ENCODE results near the gene SIRT3.

The SIRT3 gene

DNA sequence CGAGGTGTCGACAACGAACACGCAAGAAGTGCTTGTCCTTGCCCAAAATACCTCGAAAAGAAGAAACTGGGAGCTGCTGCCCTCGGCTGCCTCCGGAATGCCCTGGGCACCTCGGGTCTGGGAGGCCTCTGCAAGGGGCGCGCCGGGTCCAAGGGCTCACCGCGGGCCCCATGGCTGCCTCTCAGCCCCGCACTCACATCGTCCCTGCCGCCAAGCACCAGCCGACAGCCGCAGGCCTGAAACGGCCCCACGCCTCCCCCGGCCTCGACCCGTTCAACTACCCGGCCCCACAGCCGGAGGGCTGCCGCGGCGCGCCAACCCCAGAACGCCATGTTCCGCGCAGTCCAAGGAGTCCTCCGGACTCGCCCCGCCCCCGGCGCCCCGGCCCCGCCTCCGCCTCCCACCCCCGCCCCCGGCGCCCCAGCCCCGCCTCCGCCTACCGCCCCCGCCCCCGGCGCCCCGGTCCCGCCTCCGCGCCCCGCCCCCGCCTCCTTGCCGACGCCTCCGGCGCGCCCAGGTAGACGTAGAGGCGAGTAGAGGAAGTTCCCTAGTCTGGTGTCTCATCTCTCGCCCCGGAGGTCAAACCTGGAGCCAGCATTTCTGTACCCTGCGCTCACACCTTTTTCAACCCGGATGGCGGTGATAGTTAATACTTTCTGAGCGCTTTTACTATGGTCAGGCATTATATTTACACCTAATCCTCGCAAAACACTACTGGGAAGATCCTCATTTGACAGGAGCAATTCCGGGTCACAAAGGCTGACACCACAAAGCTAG lies at the start of gene SIRT3:
Gene SIRT3, minus strand, starts transcription at position 346 of the 777 bp plus-strand sequence. Its CDS starts 14 bp downstream, at position 332.
- DNase-seq: peak; percentile 83

DNA sequence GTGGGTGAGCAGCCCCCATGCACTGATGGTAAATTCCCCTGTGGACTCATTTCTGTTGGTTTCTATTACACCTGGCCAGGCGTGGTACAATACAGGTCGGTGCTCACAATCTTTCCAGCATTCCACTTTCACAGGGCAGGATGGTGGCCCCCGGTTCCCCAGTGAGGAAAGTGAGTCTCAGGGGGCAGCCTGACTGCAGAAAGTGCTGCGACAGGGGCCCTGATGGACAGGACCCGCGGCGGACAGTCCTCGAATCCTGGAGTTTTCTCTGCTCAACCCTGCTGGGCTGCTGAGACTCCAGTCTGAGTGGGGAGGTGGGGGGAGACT lies 49.7 kb upstream of the SIRT3 start:
- DNase-seq: no peak

DNA sequence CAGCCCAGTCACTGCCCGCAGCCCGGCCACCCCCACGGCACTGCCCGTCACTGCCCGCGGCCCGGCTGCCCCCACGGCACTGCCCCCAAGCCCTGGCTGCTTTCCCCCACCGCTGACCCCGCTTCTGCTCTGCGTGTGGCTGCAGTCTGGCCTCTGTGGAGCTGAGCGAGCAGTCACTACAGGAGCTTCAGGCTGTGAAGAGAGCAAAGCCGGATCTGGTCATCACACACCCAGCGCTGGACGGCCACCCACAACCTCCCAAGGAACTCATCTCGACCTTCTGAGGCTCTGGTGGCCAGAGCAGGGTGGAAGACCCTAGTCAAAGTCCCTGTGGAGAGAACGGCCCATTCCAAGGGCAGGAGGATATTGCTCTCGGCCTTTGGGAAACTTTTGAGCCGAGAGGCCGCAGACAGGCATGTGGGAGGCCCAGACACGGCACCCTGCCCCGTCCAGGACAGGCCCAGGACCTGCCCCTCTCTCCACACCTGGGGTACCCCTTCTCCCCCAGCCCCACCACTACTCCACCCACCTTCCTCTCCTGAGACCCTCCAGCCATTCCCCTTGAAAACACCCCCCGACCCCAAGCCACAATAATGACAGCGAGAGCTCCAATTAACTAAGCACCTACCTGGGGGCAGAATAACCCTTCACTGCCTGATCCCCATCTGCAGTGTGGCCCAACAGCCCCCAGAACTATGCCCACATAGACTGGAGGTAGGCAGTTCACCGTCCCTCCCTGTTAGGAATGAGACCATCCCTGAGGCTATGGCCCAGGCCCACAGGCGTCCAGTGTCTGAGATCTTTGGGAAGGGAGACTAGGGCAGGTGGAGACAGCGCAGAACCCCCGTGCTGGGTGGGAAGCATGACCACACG lies 49.1 kb upstream of the SIRT3 start:
- no peak for DNase-seq

DNA sequence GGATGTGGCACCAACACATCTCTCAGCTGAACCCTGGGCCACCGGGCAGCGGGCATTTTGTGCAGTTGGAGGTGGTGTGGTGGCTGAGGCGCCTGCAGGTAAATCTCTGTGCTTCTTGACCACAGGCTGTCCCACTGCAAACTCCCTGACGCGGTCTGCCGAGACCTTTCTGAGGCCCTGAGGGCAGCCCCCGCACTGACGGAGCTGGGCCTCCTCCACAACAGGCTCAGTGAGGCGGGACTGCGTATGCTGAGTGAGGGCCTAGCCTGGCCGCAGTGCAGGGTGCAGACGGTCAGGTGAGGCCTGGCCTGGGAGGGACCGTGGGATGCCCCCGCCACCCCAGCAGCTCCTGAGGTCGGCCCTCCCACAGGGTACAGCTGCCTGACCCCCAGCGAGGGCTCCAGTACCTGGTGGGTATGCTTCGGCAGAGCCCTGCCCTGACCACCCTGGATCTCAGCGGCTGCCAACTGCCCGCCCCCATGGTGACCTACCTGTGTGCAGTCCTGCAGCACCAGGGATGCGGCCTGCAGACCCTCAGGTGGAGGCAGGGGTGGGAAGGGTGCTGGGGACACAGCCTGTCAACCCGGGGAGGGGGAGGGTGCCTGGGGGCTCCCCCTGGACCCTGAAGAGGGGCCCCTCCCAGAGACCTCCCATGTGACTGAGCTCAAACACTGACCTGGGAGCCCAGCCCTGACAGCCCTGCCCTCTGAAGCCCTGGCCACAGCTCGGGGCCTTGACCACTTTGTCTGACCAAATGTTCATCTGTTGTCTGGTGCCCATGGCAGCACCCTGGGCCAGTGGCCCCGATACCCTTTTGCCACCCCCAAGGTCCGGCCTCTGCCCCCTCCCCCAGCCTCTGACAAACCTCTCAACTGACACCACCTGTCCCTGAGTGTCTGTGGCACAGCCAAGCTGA lies 48.2 kb upstream of the SIRT3 start:
- peak; percentile 2 for DNase-seq

DNA sequence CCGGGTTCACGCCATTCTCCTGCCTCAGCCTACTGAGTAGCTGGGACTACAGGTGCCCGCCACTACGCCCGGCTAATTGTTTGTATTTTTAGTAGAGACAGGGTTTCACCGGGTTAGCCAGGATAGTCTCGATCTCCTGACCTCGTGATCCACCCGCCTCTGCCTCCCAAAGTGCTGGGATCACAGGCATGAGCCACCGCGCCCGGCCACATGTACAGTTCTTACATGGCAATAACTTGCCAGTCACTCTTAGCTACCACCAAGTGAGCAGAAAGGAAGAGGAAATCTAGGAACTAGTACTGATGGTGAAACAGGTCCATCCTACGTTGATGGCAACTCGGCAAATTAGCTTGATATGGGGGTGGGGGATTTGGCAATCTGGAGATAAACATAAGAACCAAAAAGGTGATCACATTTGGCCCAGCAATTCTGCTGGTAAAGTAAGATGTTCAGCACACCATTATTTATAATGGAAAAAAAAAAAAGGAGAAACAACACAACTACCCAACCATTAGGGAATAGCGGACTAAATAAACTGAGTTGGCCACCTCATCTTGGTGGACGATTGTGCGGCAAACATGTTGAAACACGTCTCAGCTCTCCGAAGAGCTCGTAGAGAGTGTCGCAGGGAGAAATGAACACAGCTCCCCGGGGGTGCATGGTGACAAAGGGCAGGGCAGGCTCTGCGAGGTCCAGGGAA lies 47.4 kb upstream of the SIRT3 start:
- peak; percentile 2 for DNase-seq

DNA sequence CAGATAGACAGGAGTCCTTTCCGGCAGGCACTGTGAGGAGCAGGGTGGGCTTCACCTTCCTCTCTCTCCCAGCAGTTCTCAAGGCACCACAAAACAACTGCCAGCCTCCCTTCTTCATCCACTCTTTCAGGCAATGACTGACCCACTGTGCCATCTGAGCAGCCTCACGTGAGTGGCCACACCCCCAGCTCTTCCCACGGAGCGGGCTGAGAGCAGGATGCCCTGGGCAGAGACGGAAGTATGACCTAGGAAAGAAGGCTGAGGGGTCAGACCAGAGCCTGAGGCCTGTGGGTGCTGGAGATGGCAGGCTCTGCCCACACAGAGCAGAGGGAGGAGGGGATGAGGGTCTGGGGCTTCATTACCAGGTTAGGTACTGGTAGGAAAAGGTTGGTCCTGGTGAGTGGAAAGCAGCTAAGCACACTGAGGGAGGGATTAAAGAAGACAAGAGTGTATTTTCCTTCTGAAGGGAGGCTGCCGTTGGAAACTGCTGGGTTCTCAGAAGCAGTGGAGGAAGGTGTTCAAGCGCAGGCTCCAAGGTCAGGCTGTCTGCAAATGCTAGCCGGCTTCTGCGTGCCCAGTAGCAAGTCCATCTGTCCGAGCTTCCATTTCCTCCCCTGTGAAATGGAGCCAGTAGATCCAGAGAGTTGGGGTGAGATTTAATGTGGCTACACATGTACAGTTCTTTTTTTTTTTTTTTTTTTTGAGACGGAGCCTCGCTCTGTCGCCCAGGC lies 46.7 kb upstream of the SIRT3 start:
- peak; percentile 4 for DNase-seq

DNA sequence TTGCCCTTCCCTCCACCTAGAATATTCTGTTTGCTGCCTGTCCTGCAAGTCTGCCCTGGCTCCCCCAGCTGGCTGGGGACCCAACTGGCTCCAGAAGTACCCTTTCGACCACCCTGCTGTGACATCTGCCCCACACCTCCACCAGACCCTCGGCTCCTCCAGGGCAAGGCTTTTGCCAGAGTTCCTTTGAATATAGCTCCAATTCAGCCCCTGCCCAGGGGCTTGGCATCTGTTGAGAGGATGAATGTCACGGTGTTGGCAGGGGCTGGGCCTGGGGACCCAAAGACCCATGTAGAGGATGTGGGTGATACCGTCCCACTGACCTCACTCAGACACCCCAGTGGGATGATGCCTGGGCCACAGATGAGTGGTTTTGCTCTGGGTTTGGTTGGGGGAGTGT lies 46.0 kb upstream of the SIRT3 start:
- peak; percentile 2 for DNase-seq

DNA sequence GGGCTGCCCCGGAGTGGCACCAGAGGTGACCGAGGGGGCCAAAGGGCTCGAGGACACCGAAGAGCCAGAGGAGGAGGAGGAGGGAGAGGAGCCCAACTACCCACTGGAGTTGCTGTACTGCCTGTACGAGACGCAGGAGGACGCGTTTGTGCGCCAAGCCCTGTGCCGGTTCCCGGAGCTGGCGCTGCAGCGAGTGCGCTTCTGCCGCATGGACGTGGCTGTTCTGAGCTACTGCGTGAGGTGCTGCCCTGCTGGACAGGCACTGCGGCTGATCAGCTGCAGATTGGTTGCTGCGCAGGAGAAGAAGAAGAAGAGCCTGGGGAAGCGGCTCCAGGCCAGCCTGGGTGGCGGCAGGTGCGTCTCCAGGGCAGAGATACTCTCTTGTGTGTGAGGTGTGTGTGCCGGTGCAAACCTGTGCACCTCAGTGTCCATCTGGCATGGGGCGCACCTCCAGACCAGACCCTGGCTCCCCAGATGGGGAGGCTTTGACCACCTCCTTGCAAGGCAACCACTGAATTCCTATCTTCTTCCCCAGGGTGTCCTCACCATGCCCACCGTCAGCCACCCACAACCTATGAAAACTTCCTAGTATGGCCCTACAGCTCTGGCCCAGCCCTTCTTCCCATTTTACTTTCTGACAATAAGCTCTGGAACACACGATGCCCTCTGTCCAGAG lies 45.5 kb upstream of the SIRT3 start:
- peak; percentile 49 for DNase-seq

DNA sequence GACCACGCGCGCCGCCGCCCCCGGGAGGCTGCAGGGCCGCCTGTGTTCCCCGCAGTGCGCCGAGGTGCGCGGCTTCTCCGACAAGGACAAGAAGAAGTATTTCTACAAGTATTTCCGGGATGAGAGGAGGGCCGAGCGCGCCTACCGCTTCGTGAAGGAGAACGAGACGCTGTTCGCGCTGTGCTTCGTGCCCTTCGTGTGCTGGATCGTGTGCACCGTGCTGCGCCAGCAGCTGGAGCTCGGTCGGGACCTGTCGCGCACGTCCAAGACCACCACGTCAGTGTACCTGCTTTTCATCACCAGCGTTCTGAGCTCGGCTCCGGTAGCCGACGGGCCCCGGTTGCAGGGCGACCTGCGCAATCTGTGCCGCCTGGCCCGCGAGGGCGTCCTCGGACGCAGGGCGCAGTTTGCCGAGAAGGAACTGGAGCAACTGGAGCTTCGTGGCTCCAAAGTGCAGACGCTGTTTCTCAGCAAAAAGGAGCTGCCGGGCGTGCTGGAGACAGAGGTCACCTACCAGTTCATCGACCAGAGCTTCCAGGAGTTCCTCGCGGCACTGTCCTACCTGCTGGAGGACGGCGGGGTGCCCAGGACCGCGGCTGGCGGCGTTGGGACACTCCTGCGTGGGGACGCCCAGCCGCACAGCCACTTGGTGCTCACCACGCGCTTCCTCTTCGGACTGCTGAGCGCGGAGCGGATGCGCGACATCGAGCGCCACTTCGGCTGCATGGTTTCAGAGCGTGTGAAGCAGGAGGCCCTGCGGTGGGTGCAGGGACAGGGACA lies 44.8 kb upstream of the SIRT3 start:
- DNase-seq: peak; percentile 57

DNA sequence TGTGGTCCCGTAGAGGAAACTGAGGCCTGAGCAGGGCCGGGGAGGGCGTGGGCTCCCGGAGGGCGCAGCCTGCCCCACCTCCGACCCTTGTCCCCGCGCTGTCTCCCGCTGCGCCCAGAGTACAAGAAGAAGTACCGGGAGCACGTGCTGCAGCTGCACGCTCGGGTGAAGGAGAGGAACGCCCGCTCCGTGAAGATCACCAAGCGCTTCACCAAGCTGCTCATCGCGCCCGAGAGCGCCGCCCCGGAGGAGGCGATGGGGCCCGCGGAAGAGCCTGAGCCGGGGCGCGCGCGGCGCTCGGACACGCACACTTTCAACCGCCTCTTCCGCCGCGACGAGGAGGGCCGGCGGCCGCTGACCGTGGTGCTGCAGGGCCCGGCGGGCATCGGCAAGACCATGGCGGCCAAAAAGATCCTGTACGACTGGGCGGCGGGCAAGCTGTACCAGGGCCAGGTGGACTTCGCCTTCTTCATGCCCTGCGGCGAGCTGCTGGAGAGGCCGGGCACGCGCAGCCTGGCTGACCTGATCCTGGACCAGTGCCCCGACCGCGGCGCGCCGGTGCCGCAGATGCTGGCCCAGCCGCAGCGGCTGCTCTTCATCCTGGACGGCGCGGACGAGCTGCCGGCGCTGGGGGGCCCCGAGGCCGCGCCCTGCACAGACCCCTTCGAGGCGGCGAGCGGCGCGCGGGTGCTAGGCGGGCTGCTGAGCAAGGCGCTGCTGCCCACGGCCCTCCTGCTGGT lies 44.0 kb upstream of the SIRT3 start:
- DNase-seq: peak; percentile 69

DNA sequence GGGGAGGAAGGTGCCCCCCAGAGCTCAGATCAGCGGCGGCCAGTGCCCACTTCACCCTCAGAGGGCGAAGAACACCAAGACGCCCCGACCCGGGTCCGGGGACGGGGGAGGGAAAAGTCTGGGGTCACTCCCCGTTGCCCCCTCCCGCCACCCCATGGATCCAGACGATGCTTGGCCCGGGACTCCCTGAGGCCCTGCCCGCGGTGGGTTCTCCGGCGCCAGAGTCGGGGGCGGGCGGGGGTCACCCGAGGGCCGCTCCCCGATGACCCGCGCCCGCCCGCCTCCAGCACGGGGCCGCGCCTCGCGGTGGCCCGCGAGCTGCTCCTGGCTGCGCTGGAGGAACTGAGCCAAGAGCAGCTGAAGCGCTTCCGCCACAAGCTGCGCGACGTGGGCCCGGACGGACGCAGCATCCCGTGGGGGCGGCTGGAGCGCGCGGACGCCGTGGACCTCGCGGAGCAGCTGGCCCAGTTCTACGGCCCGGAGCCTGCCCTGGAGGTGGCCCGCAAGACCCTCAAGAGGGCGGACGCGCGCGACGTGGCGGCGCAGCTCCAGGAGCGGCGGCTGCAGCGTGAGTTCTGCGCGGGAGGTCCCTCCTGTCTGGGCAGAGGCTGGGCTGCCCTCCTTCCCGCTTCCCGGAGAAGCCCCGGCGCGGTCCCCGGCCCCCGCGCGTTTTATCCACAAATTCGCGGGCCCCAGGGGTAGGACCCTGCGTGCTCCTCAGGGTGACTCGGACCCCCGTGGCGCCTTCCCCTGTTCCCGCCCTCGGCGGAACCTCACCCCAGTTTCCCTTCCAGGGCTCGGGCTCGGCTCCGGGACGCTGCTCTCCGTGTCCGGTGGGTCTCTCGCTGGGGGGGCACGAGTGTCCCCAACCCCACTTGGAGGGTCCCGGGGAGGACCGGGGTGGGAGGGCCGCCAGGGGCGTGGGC lies 43.2 kb upstream of the SIRT3 start:
- DNase-seq: no peak

DNA sequence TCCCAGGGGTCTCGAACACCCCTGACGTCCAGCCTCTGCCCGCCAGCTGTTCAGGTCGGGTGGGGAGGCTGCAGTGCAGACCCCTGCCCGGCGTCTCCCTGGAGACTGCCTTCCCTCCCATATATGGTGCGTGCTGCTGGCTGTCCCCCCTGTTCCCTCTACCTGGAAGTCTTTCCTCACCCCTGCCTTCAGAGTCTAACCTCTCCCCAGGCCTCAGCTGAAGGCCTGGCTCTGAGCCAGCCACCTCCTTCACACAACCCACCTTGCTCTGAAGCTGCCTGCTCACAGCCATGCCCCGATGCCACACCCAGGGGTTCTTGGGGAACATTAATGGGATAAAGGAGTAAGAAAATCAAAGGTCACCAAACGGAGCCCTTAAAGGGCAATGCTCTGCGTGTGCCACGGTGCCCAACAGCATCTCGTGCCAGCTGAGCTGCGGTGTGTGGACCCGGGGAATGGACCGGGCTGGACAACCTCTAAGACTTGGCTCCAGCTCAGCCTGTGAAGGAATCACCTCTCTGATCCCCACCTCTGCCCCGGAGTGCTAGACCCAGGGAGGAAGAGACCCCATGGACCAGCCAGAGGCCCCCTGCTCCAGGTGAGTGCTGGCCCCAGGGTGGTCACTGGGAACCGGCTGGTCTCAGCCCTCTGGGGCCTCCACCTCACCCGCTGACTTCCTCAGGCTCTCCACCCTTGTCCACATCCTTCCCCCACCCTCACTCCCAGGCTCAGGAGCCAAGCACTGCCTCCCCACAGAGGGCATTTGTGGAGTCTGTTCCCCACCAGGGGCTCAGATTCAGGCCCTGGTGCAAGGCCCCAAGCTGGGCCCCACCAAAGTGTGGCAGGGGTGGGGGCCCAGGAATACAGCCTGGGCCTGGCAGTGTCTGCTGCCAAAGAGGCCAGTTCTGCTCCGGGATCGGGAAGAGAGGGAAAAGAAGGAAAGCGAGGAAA lies 42.1 kb upstream of the SIRT3 start, which contains the start of gene NLRP6:
Gene NLRP6, plus strand, starts transcription at position 407 of the 951 bp plus-strand sequence. Its CDS starts 163 bp downstream, at position 570.
- no peak for DNase-seq

DNA sequence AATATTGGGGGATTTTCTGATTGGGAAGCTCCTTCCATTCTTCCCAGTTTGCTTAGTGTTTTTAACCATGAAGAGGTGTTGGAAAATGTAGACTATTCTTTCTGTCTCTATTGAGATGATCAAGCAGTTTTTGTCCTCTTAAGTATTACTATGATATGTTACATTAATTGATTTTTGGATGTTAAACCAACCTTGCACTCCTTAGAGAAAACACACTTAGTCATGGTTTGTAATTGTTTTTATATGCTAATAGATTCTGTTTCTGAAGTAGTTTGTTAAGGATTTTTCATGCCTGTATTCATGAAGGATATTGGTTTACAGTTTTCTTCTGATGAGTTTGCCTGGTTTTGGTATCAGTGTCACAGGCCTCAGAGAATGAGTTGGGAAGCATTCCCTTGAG lies 40.1 kb upstream of the SIRT3 start:
- no peak for DNase-seq

DNA sequence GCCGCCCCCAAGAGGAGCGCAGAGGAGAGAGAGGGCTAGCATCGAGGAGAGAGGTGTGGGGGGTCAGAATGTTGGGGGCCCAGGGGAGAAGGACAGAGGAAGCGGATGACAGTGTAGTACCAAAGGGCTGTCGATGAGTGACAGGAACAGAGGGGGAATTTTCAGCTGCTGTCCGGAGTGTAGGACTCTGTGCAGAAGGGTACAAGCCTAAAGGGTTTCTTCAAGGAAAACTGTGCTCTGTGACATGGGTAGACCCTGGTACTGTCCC lies 36.7 kb upstream of the SIRT3 start:
- DNase-seq: no peak

DNA sequence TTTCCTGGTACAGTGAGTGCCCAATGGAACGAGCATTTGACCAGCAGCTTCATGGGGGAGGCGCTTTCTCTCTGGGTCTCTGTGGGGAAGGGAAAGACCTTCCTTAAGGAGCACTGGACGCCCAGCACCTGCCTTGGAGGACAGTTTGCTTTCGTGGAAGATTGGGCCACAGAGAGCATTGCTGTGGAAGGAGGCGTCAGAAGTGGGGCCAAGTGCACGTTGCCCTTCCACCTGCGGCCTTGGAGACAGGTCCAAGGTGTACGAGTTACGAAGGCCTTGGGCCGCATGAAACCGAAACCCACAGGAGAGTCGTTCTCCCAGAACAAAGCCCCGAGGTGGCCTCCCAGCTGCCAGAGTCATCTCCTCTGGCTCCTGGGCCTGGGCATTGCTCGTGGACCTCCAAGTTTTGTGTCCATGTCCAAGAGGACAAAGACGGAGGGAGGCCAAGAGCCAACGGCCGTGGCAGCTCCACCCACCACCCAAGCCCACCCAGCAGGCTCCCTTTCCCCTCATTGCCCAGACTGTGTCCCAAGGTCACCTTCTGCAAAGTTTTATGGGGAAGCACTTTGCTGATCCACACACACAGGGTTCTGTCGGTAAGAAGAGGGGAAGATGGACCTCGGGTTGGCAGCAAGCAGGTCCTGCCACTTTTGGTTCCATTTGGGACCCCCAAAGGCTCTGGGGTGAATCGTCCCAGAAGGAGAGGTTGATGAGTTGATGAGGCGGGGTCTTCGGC lies 36.2 kb upstream of the SIRT3 start:
- DNase-seq: no peak

DNA sequence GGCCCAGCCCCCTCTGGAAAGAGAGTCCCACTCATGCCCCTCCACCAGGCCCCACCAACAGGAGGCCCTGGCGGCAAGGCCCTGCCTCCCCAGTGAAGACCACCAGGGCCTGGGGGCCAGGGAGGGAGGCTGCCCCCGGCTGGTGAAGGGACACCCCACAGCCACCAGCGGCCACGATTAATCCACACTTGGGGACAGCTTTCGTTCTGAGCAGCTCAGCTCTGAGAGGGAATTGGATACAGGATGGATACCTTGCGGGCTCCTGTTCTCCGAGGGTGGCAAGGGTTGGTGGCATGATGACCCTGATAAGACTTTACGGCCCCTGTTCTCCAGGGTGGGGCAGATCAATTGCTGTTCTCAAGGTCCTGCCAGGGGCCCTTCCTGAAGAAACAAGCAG lies 35.2 kb upstream of the SIRT3 start:
- no peak for DNase-seq
